IPS-20b (cell line): ENCODE measurements around the gene KLHDC4.

Experiments
- H3K27ac ChIP-seq: one replicate; pipeline ENCODE4 v1.5.1; 2013; ENCODE audit warnings: low read length
- H3K27me3 ChIP-seq: 2 replicates; pipeline ENCODE4 v1.6.1; 2013; ENCODE audit warnings: mild to moderate bottlenecking, low read length, inconsistent platforms; ENCODE audit not compliant: insufficient read depth
- H3K36me3 ChIP-seq: 2 replicates; pipeline ENCODE4 v1.6.1; 2013; ENCODE audit warnings: low read depth, mild to moderate bottlenecking, inconsistent platforms, low read length, moderate library complexity; ENCODE audit not compliant: insufficient read depth
- H3K4me1 ChIP-seq: 2 replicates; pipeline ENCODE4 v1.6.1; 2013; ENCODE audit warnings: mild to moderate bottlenecking, control low read depth, inconsistent platforms, low read length, moderate library complexity; ENCODE audit not compliant: insufficient read depth
- H3K4me3 ChIP-seq: 2 replicates; pipeline ENCODE4 v1.5.1; 2013; ENCODE audit warnings: mild to moderate bottlenecking, low read length, inconsistent platforms
- H3K9ac ChIP-seq: 2 replicates; pipeline ENCODE4 v1.6.1; 2013; ENCODE audit warnings: low read depth, mild to moderate bottlenecking, inconsistent platforms, low read length, moderate library complexity
- H3K9me3 ChIP-seq: 2 replicates; pipeline ENCODE4 v1.6.1; 2013; ENCODE audit warnings: mild to moderate bottlenecking, low read depth, low read length, inconsistent platforms; ENCODE audit not compliant: insufficient read depth

The KLHDC4 gene

DNA sequence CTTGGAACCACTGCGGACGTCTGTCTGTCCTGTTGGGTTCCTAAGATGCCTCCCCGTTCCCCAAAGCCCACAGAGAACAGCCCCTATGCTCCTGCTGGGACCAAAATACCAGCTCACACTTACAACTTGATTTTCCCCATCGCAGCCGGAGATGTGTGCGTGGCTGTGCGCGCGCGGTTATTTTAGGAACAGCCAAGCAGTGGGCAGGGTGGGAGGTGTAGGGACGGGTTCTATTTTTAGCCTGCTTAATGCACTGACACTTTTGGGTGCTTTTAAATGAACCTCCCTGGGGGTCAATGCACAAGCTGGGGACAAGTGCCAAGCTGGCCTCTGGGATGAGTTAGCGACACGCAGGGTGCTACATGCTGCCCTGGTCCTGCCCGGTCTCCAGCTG is 74.1 kb downstream of the KLHDC4 start:
- Histone ChIP-seq H3K9me3 (no peaks in the 10 kb centered on the region), H3K4me1 (no peaks in the 10 kb centered on the region), H3K4me3 (no peak overlapping the region), H3K27ac (no peak overlapping the region), H3K36me3 (peaks cover 20% of the 10 kb centered on the region), H3K27me3 (no peaks in the 10 kb centered on the region), H3K9ac (no peak overlapping the region)

DNA sequence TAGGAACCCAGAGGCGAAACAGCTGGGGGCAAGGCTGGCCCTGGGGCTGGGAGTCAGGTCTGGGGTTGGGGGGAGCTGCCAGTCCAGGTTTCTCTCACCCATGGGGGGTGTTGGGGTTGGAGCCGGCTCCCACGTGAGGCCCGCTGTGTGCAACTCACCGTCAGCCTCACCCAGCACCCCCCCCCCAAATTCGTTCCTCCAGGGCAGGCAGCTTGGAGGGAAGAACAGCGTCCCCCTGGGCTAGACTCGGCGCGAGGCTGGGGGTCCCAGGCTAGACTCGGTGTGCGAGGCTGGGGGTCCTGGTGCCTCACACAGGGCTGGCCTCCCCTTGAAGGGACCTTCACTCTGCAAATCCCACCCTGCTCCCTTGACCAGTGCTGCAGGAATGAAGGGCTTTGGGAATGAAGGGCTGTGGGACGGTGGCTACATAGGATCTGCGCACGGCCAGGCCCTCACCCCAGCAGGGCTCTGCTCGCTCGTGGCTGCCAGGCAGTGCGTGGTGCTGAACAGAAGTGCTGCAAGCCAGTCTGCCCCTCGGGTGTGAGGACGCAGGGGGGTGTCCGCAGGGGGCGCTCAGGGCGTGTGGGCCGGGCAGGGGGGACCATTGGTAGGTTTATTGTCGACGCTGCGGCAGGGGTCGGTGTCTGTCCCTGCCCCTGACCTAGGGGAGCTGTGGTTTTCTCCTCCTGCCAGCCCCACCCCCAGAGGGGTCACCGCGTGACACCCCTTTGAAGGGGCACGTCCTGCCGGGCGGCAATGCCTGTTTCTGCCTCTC is 74.7 kb downstream of the KLHDC4 start:
- Histone ChIP-seq H3K4me3 (no peak overlapping the region), H3K27me3 (no peaks in the 10 kb centered on the region), H3K9ac (no peak overlapping the region), H3K9me3 (no peaks in the 10 kb centered on the region), H3K27ac (no peak overlapping the region), H3K4me1 (no peaks in the 10 kb centered on the region), H3K36me3 (peaks cover 14% of the 10 kb centered on the region)

DNA sequence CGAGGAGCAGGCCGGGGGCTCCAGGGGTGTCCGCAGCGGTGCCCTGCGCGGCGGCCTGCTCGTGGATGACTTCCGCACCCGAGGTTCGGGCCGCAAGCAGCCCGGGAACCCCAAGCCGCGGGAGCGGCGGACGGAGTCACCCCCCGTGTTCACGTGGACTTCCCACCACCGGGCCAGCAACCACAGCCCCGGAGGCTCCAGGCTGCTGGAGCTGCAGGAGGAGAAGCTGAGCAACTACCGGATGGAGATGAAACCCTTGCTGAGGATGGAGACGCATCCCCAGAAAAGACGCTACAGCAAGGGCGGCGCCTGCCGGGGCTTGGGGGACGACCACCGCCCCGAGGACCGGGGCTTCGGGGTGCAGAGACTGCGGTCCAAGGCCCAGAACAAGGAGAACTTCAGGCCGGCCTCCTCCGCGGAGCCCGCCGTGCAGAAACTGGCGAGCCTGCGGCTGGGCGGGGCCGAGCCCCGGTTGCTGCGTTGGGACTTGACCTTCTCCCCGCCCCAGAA is 75.8 kb downstream of the KLHDC4 start:
- Histone ChIP-seq H3K4me3 (no peak overlapping the region), H3K27me3 (no peaks in the 10 kb centered on the region), H3K9ac (no peak overlapping the region), H3K36me3 (0 out of 2 replicates have a peak, but pooled peaks cover 3% of the 10 kb centered on the region), H3K4me1 (no peaks in the 10 kb centered on the region), H3K9me3 (no peaks in the 10 kb centered on the region), H3K27ac (no peak overlapping the region)

DNA sequence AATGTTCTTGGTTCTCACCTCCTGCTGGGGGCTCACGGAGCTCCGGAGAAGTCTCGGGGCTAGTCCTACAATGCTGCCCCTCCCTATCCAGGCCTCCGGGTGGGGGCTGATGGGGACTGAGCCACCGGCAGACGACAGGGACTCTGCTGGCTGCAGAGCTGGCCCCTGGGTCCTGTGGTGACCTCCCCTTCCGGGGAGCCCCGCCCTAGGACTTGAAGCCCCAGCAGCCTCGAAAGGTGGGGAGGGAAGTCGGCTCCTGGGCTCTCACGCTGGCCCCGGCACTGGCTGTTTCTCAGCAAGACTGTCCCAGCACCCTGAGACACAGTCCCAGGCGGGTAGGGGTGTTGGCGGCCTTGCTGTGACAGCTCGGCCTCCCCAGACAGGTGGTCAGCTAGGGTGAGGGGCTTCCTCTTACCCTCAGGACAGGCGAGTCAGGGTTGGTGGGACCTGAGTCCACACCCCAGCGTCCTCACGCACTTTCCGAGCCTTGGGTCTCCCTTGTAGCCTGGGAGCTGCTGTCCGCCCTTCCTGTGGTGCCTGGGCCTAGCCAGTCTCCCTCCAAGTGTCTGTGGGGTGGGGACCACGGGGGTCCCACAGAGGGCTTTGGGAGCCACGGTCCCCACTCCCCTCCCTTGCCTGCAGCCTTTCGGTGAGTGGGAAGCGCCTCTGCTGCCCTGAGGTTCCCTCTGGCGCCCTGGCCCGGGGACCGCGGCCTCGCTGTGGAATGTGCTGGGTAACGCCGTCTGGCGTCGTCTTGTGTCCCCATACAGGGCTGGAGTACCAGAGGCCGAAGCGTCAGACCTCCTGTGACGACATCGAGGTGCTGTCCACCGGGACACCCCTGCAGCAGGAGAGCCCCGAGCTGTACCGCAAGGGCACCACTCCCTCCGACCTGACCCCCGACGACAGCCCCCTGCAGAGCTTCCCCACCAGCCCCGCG is 76.6 kb downstream of the KLHDC4 start:
- Histone ChIP-seq H3K27me3 (no peaks in the 10 kb centered on the region), H3K4me3 (no peak overlapping the region), H3K27ac (no peak overlapping the region), H3K36me3 (no peaks in the 10 kb centered on the region), H3K4me1 (no peaks in the 10 kb centered on the region), H3K9me3 (no peaks in the 10 kb centered on the region), H3K9ac (no peak overlapping the region)

DNA sequence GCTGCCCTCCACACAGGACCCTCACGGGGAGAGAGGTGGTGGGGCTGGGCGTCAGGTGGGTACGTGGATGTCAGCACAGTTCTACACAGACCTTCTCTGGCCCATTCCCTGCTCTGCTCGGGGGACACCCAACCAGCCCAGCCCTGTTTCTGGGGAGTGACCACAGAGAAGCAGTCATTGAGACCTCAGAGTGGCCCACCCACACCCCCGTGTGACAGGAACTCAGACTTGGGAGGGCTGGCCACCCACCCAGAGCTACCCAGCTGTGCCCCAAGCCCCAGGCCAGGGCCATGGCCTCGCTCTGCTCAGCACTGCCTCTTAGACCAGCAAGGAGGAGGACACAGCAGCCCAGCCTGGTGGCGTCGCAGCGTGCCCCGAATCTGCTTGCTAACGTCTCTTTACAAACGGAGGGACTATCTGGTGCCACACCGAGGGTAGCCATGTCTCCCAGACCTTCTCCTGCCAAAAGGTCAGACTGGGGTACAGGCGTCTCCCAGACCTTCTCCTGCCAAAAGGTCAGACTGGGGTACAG is 77.7 kb downstream of the KLHDC4 start:
- no peak overlapping the region for H3K27ac ChIP-seq
- no peak overlapping the region for H3K4me3 ChIP-seq
- no peak overlapping the region for H3K9ac ChIP-seq
- H3K36me3 ChIP-seq = no peaks in the 10 kb centered on the region
- no peaks in the 10 kb centered on the region for H3K27me3 ChIP-seq
- H3K9me3 ChIP-seq = no peaks in the 10 kb centered on the region
- no peaks in the 10 kb centered on the region for H3K4me1 ChIP-seq

DNA sequence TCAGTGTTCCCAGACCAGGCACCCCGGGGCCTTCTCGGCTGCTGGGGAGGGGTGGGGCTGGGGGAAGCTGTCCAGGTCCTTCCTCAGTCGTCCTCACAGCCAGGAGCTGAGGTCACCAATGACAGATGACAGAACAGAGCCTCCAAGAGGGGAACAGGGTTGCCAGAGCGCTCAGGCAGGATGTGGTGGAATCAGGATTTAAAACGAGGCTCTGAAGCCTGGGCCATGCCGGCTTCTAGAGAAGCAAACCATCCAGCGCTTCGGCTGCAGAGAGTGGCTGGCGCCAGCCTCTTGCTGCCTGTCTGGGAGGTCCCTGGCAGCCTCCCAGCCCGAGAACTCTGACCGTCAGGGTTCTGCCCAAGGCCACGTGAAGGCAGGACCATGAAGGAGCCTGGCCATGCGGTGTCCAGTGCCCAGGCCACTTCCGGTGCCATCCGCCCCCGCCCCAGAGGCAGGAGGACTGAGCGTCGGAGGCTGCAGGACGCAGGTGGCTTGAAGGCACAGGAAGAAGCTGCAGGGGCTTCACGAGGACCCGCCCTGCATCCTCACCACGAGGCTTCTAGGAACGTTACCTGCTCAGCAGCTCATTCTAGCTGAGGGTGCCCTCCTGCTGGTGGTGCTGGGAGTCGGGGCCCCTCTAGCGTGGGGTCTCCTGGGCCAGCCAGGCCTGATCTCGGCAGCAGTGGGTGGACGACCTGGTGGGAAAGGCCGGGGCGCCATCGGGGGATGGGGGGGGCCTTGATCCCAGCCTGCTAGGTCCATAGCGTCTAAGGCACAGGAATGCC is 78.5 kb downstream of the KLHDC4 start:
- Histone ChIP-seq H3K9ac (no peak overlapping the region), H3K27ac (no peak overlapping the region), H3K9me3 (no peaks in the 10 kb centered on the region), H3K36me3 (no peaks in the 10 kb centered on the region), H3K4me1 (no peaks in the 10 kb centered on the region), H3K27me3 (no peaks in the 10 kb centered on the region), H3K4me3 (no peak overlapping the region)

DNA sequence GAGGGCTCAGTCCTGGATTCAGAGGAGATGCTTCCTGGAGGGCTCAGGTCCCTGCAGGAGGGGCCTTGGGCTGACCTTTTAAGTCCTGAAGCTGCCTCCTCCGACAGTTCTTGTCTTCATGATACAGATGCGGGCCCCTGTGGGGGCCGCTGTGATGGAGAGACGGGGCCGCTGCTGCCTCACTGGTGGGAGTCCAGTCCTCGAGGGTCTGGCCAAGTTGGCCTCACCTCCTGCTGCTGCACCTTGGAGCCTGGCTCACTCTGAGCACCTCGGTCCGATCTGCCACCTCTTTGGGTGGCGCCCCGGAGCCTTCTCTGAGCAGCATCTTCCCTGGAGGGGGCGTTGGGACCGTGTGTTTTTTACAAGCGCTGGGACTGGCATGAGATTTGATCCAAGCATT is 79.1 kb downstream of the KLHDC4 start:
- Histone ChIP-seq H3K4me3 (no peak overlapping the region), H3K27me3 (no peaks in the 10 kb centered on the region), H3K9ac (no peak overlapping the region), H3K9me3 (no peaks in the 10 kb centered on the region), H3K36me3 (no peaks in the 10 kb centered on the region), H3K27ac (no peak overlapping the region), H3K4me1 (no peaks in the 10 kb centered on the region)

DNA sequence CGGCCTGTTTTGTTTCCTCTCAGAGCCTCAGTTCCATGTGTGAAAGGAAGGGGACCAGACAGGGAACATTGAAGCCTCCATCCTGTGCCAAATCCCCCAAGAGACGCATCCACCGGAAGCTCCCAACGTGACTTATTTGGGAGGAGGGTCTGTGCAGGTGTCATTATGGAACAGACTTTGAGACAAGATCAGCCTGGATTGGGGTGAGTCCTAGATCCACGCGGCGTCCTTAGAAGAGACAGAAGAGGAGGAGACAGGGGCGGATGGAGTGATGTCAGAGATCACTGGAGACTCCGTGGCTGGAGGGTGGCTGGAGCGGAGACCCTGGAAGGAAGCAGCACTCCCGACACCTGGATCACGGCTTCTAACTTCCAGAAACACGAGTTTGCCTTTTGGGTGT is 80.0 kb downstream of the KLHDC4 start:
- Histone ChIP-seq H3K4me3 (no peak overlapping the region), H3K9me3 (no peaks in the 10 kb centered on the region), H3K9ac (no peak overlapping the region), H3K36me3 (no peaks in the 10 kb centered on the region), H3K27me3 (no peaks in the 10 kb centered on the region), H3K27ac (no peak overlapping the region), H3K4me1 (no peaks in the 10 kb centered on the region)

DNA sequence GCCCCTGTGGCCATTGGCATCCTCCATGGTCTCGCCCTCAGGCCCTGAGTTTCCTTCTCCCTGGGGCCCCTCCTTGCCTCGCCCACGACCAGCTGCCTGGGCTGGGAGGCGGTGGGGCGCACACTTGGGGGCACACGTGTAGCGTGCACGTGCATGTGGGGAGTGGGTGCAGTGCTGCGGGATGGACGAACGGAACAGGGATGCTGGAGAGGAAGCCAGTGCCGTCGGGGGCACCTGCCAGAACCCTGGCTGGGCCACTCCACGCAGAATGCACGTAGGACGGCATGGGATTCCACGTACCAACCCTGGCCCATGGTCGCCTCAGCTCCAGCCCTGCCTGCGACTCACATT is 80.4 kb downstream of the KLHDC4 start:
- no peak overlapping the region for H3K27ac ChIP-seq
- no peaks in the 10 kb centered on the region for H3K9me3 ChIP-seq
- H3K4me1 ChIP-seq = no peaks in the 10 kb centered on the region
- H3K9ac ChIP-seq = no peak overlapping the region
- no peaks in the 10 kb centered on the region for H3K36me3 ChIP-seq
- no peak overlapping the region for H3K4me3 ChIP-seq
- no peaks in the 10 kb centered on the region for H3K27me3 ChIP-seq

DNA sequence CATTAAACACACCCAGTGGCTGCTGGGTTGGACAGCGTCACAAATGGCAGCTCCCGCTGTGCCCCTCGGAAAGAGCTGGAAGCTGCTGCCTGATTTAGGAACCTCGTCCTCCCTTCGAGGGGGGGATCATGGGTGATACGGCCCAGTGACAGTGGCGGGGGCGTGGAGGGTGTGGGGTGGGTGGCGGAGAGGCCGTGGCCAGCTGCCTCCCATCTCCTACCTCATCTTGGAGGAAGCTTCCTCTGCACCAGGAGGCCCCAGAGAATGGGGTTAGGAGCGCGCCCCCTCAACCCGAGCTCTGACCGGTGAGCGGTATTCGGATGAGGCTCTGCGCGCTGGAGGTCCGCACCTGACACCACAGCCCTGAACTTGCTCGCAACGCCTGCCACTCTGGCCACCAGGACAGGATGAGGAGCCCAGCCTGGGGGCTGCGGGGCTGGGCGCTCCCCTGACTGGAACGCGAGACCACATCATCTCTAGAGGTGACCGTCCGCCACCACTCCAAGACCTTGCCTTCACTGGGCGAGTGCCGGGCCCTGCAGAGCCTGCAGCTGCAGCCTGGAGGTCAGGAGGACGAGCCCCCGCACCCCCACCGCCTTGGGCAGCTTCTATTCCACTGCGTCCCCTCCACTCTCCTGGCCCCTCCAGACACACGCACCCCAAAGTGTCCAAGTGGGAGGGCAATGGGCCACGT is 80.9 kb downstream of the KLHDC4 start:
- Histone ChIP-seq H3K27ac (no peak overlapping the region), H3K4me1 (no peaks in the 10 kb centered on the region), H3K9ac (no peak overlapping the region), H3K36me3 (no peaks in the 10 kb centered on the region), H3K27me3 (no peaks in the 10 kb centered on the region), H3K9me3 (no peaks in the 10 kb centered on the region), H3K4me3 (no peak overlapping the region)
